Endometrial microvascular endothelial cells (primary cell): ENCODE results near the gene ACIN1. TPM values are rescaled to one million over a fixed set of nuclear protein-coding genes. Genes with fewer than 3 reads are reported as not detected.

Source experiments
- in situ Hi-C: cut with HindIII; loops from 2 replicates; pipeline ENCODE4 v1.10.0; 2017; ENCODE audit warnings: low sequenced_read_pairs, low pct_unique_long_range_greater_than_20kb; ENCODE audit errors: inconsistent ontology term
- total RNA-seq: library from RNA; depleted of rRNA; stranded (reverse); fragments of >200 nt; gene quantifications from one replicate; pipeline ENCODE4 v1.2.3, GENCODE V29; 2015; ENCODE audit errors: inconsistent ontology term

The ACIN1 gene
- total RNA-seq, 1 donor from 2014 or later, result 75.6 TPM

- in situ Hi-C loops, result loop anchor here (25.0 kb wide), 1 partner anchor 107 kb away; the partner anchor contains the start of gene AJUBA
Observed at GRCh38 chr14:23093991-23094665, 808 bp downstream of the ACIN1 start.

GRCh38 chr14:23093526-23093925 lies 1.4 kb downstream of the ACIN1 start:
- in situ Hi-C loops, result loop anchor here (25.0 kb wide), 1 partner anchor 106 kb away; the partner anchor contains the start of gene AJUBA

GRCh38 chr14:23093104-23093503 lies 1.8 kb downstream of the ACIN1 start:
- in situ Hi-C loops, result loop anchor here (25.0 kb wide), 1 partner anchor 106 kb away; the partner anchor contains the start of gene AJUBA

- in situ Hi-C loops, result loop anchor here (25.0 kb wide), 1 partner anchor 104 kb away; the partner anchor contains the start of gene AJUBA
Observed at GRCh38 chr14:23091294-23092225, 3.4 kb downstream of the ACIN1 start.

- in situ Hi-C loops, result loop anchor here (25.0 kb wide), 1 partner anchor 103 kb away; the partner anchor contains the start of gene AJUBA
Observed at GRCh38 chr14:23090254-23090636, 4.7 kb downstream of the ACIN1 start.

GRCh38 chr14:23089498-23090253 lies 5.3 kb downstream of the ACIN1 start:
- in situ Hi-C loops, result loop anchor here (25.0 kb wide), 1 partner anchor 102 kb away; the partner anchor contains the start of gene AJUBA

- in situ Hi-C loops, result loop anchor here (25.0 kb wide), 1 partner anchor 99 kb away; the partner anchor contains the start of gene AJUBA
Observed at GRCh38 chr14:23086565-23086964, 8.4 kb downstream of the ACIN1 start.

GRCh38 chr14:23085458-23085857 lies 9.5 kb downstream of the ACIN1 start:
- in situ Hi-C loops, result loop anchor here (25.0 kb wide), 1 partner anchor 98 kb away; the partner anchor contains the start of gene AJUBA

GRCh38 chr14:23080474-23080873 lies 14.5 kb downstream of the ACIN1 start:
- in situ Hi-C loops, result loop anchor here (25.0 kb wide), 1 partner anchor 93 kb away; the partner anchor contains the start of gene AJUBA

- in situ Hi-C loops, result loop anchor here (25.0 kb wide), 1 partner anchor 92 kb away; the partner anchor contains the start of gene AJUBA
Observed at GRCh38 chr14:23079716-23080115, 15.2 kb downstream of the ACIN1 start.

- in situ Hi-C loops, result loop anchor here (25.0 kb wide), 1 partner anchor 91 kb away; the partner anchor contains the start of gene AJUBA
Observed at GRCh38 chr14:23078692-23079116, 16.2 kb downstream of the ACIN1 start.

- in situ Hi-C loops, result loop anchor here (25.0 kb wide), 1 partner anchor 91 kb away; the partner anchor contains the start of gene AJUBA
Observed at GRCh38 chr14:23077962-23078361, 17.0 kb downstream of the ACIN1 start.

GRCh38 chr14:23076785-23077408 lies 18.0 kb downstream of the ACIN1 start:
- in situ Hi-C loops, result loop anchor here (25.0 kb wide), 1 partner anchor 90 kb away; the partner anchor contains the start of gene AJUBA

GRCh38 chr14:23074906-23075305 lies 20.0 kb downstream of the ACIN1 start:
- in situ Hi-C loops, result loop anchor here (25.0 kb wide), 1 partner anchor 88 kb away; the partner anchor contains the start of gene AJUBA

- in situ Hi-C loops, result no loop called here
Observed at GRCh38 chr14:23071921-23072539, 22.9 kb downstream of the ACIN1 start.

GRCh38 chr14:23071244-23071920 lies 23.6 kb downstream of the ACIN1 start:
- in situ Hi-C loops, result no loop called here
